Vagina (tissue), 2 donors: Measurements from ENCODE around the gene MPIG6B. TPM values are rescaled to one million over a fixed set of nuclear protein-coding genes. Genes with fewer than 3 reads are reported as not detected.

Experiments
- DNase-seq, 2 donors: peaks; one replicate each; pipeline ENCODE4 v3.0.0-alpha.2; 2017; ENCODE audit errors: extremely low spot score in 2 of 2
- H3K27ac ChIP-seq: fragments of 200-600 bp; sonication (generic); one replicate; pipeline ENCODE4 v1.5.1; 2019
- H3K27me3 ChIP-seq: fragments of 200-600 bp; sonication (generic); one replicate; pipeline ENCODE4 v1.5.1; 2019
- H3K36me3 ChIP-seq, 2 donors: fragments of 200-600 bp; sonication (generic); one replicate each; pipeline ENCODE4 v1.5.1; 2017 to 2019
- H3K4me1 ChIP-seq: fragments of 200-600 bp; sonication (generic); one replicate; pipeline ENCODE4 v1.5.1; 2019
- H3K4me3 ChIP-seq, 2 donors: fragments of 200-600 bp; sonication (generic); 1 replicate in 1 of 2; 2 replicates in 1 of 2; pipeline ENCODE4 v1.5.1; 2016 to 2019
- H3K9me3 ChIP-seq: fragments of 200-600 bp; sonication (generic); one replicate; pipeline ENCODE4 v1.5.1; 2019
- CTCF ChIP-seq, 3 experiments: fragments of 450-650 bp in 2 of 3; fragments of 200-600 bp in 1 of 3; sonication (generic) in 1 of 3; IDR thresholded peaks; one replicate each; pipeline ENCODE4 v1.5.1; 2017 to 2019; ENCODE audit warnings: antibody characterized with exemption in 3 of 3, mild to moderate bottlenecking in 2 of 3, moderate library complexity in 2 of 3
- POLR2A ChIP-seq, 2 donors: fragments of 450-650 bp; IDR thresholded peaks; one replicate each; pipeline ENCODE4 v1.6.1; 2017; ENCODE audit warnings: antibody characterized with exemption in 2 of 2, mild to moderate bottlenecking in 2 of 2, moderate library complexity in 2 of 2
- POLR2AphosphoS5 ChIP-seq, 2 donors: sonication (generic); formaldehyde crosslinking; IDR thresholded peaks; one replicate each; pipeline ENCODE4 v1.9.0; 2017; ENCODE audit warnings: antibody characterized with exemption in 2 of 2, mild to moderate bottlenecking in 2 of 2, low read depth in 1 of 2; ENCODE audit not compliant: insufficient read depth in 1 of 2
- intact Hi-C: fragments of 100-400 bp; cut with DNase I; formaldehyde crosslinking; loops from one replicate; pipeline ENCODE4 v1.15.1; 2023
- total RNA-seq: library from RNA; depleted of rRNA; stranded (reverse); fragments of >200 nt; gene quantifications from one replicate; pipeline ENCODE4 v1.2.3, GENCODE V29; 2016

Gene MPIG6B
- total RNA-seq, 1 donor from 2014 or later, result not detected

GRCh38 chr6:31720196-31720770 is 2.9 kb upstream of the MPIG6B start:
- intact Hi-C loops, result no loop called here
- peak overlapping the region in 1 of 2 donors; percentile 3 for H3K4me3 ChIP-seq
- no peaks in the 10 kb centered on the region for H3K27me3 ChIP-seq
- TF ChIP-seq POLR2AphosphoS5 (IDR thresholded peaks at IDR 0.05; ENCODE audit: insufficient read depth in 1 of 2, low read depth in 1 of 2) (no peak), POLR2A (IDR thresholded peaks at IDR 0.05) (no peak), CTCF (IDR thresholded peaks at IDR 0.05) (no peak)
- H3K27ac ChIP-seq, result no peak overlapping the region
- DNase-seq, result no peak
- no peaks in the 10 kb centered on the region for H3K36me3 ChIP-seq
- H3K4me1 ChIP-seq, result peaks cover 7% of the 10 kb centered on the region
- no peaks in the 10 kb centered on the region for H3K9me3 ChIP-seq

- no peak within 1 kb of the TSS for H3K4me3 ChIP-seq
- TF ChIP-seq POLR2A (IDR thresholded peaks at IDR 0.05) (no peak), POLR2AphosphoS5 (IDR thresholded peaks at IDR 0.05; ENCODE audit: insufficient read depth in 1 of 2, low read depth in 1 of 2) (no peak), CTCF (IDR thresholded peaks at IDR 0.05) (no peak)
- H3K4me1 ChIP-seq, result peaks cover 13% of the 10 kb centered on the region
- no peak within 1 kb of the TSS for H3K27ac ChIP-seq
- no peak for DNase-seq
- no peaks in the 10 kb centered on the region for H3K9me3 ChIP-seq
- intact Hi-C loops, result no loop called here
- peaks cover 0 to 4% of the 10 kb centered on the region in 2 donors for H3K36me3 ChIP-seq
- H3K27me3 ChIP-seq, result no peaks in the 10 kb centered on the region
Observed at GRCh38 chr6:31721351-31722020, 1.7 kb upstream of the MPIG6B start, which contains the start of gene LY6G6C. LY6G6C (minus strand) TSS chr6:31721746; CDS start chr6:31721679, 67 bp downstream.

- no peak overlapping the region for H3K27ac ChIP-seq
- TF ChIP-seq POLR2AphosphoS5 (IDR thresholded peaks at IDR 0.05; ENCODE audit: insufficient read depth in 1 of 2, low read depth in 1 of 2) (no peak), POLR2A (IDR thresholded peaks at IDR 0.05) (no peak), CTCF (IDR thresholded peaks at IDR 0.05) (no peak)
- H3K36me3 ChIP-seq, result peaks cover 0 to 11% of the 10 kb centered on the region in 2 donors
- H3K4me3 ChIP-seq, result no peak overlapping the region
- intact Hi-C loops, result no loop called here
- H3K4me1 ChIP-seq, result peaks cover 20% of the 10 kb centered on the region
- H3K9me3 ChIP-seq, result no peaks in the 10 kb centered on the region
- no peak for DNase-seq
- no peaks in the 10 kb centered on the region for H3K27me3 ChIP-seq
Observed at GRCh38 chr6:31722173-31722572, 1.0 kb upstream of the MPIG6B start.

GRCh38 chr6:31723980-31724691 is 963 bp downstream of the MPIG6B start:
- Histone ChIP-seq H3K9me3 (no peaks in the 10 kb centered on the region), H3K27me3 (no peaks in the 10 kb centered on the region), H3K27ac (no peak overlapping the region), H3K4me3 (no peak overlapping the region), H3K4me1 (peaks cover 32% of the 10 kb centered on the region), H3K36me3 (peaks cover 0 to 14% of the 10 kb centered on the region in 2 donors)
- no peak for DNase-seq
- intact Hi-C loops, result no loop called here
- TF ChIP-seq POLR2AphosphoS5 (IDR thresholded peaks at IDR 0.05; ENCODE audit: insufficient read depth in 1 of 2, low read depth in 1 of 2) (no peak), POLR2A (IDR thresholded peaks at IDR 0.05) (no peak), CTCF (IDR thresholded peaks at IDR 0.05) (no peak)
